ENCODE measurements around the gene SMIM35. TPM values are rescaled to one million over a fixed set of nuclear protein-coding genes. Genes with fewer than 3 reads are reported as not detected.

SMIM35 gene
- total RNA-seq, 4 donors from 2014 or later: not detected

- no peak overlapping the region for H3K4me3 ChIP-seq
- in situ Hi-C loops (cut with MboI; ENCODE audit: low pct_ligation_motif_present in 1 of 4, low pct_unique_long_range_greater_than_20kb in 1 of 4, low sequenced_read_pairs in 3 of 4): no loop called here
- intact Hi-C loops (cut with DNase I; ENCODE audit: low total_unique reads): no loop called here
- TF ChIP-seq EP300 (IDR thresholded peaks at IDR 0.05; ENCODE audit: low read depth) (no peak), POLR2AphosphoS5 (IDR thresholded peaks at IDR 0.05) (no peak)
- no peaks in the 10 kb centered on the region for H3K9me3 ChIP-seq
- H3K36me3 ChIP-seq: no peaks in the 10 kb centered on the region
- WGBS, 2 donors (ENCODE audit: low coverage in 1 of 2): 70 to 71% methylated on average over 2 of the region's 2 CpGs
- H3K27me3 ChIP-seq: no peaks in the 10 kb centered on the region
- H3K4me1 ChIP-seq: peaks cover 0 to 6% (median 2%) of the 10 kb centered on the region in 4 donors
- no peak overlapping the region for H3K27ac ChIP-seq
- no peak for DNase-seq
Measured at GRCh38 chr11:118106789-118107335, 20.1 kb upstream of the SMIM35 start.

GRCh38 chr11:118105657-118106305, 19.0 kb upstream of the SMIM35 start:
- intact Hi-C loops (cut with DNase I; ENCODE audit: low total_unique reads): no loop called here
- no peak for DNase-seq
- Histone ChIP-seq H3K4me3 (no peak overlapping the region), H3K9me3 (no peaks in the 10 kb centered on the region), H3K27me3 (no peaks in the 10 kb centered on the region), H3K36me3 (no peaks in the 10 kb centered on the region), H3K4me1 (no peaks in the 10 kb centered on the region), H3K27ac (no peak overlapping the region)
- 79% methylated on average over 4 of the region's 4 CpGs; no CpG with 5 or more reads in 1 of the 2 donors for WGBS, 2 donors (ENCODE audit: low coverage in 1 of 2)
- TF ChIP-seq CTCF (IDR thresholded peaks at IDR 0.05): no peak
- no peak for TF ChIP-seq POLR2AphosphoS5 (IDR thresholded peaks at IDR 0.05)
- no peak for TF ChIP-seq POLR2A (IDR thresholded peaks at IDR 0.05)
- no peak for TF ChIP-seq EP300 (IDR thresholded peaks at IDR 0.05; ENCODE audit: low read depth)
- in situ Hi-C loops (cut with MboI; ENCODE audit: low pct_ligation_motif_present in 1 of 4, low pct_unique_long_range_greater_than_20kb in 1 of 4, low sequenced_read_pairs in 3 of 4): no loop called here

- no peak for DNase-seq
- TF ChIP-seq POLR2A (IDR thresholded peaks at IDR 0.05) (no peak), CTCF (IDR thresholded peaks at IDR 0.05) (no peak), EP300 (IDR thresholded peaks at IDR 0.05; ENCODE audit: low read depth) (no peak), POLR2AphosphoS5 (IDR thresholded peaks at IDR 0.05) (no peak)
- Histone ChIP-seq H3K4me1 (no peaks in the 10 kb centered on the region), H3K27me3 (no peaks in the 10 kb centered on the region), H3K4me3 (no peak overlapping the region), H3K36me3 (no peaks in the 10 kb centered on the region), H3K9me3 (no peaks in the 10 kb centered on the region), H3K27ac (no peak overlapping the region)
- 91% methylated on average over 6 of the region's 6 CpGs; no CpG with 5 or more reads in 1 of the 2 donors for WGBS, 2 donors (ENCODE audit: low coverage in 1 of 2)
- intact Hi-C loops (cut with DNase I; ENCODE audit: low total_unique reads): no loop called here
- in situ Hi-C loops (cut with MboI; ENCODE audit: low pct_ligation_motif_present in 1 of 4, low pct_unique_long_range_greater_than_20kb in 1 of 4, low sequenced_read_pairs in 3 of 4): no loop called here
Measured at GRCh38 chr11:118104491-118104890, 17.7 kb upstream of the SMIM35 start.

GRCh38 chr11:118102721-118103261, 16.0 kb upstream of the SMIM35 start:
- 54 to 81% methylated on average over 3 to 13 of the region's 13 CpGs for WGBS, 2 donors (ENCODE audit: low coverage in 1 of 2)
- intact Hi-C loops (cut with DNase I; ENCODE audit: low total_unique reads) (no loop called here), in situ Hi-C loops (cut with MboI; ENCODE audit: low pct_ligation_motif_present in 1 of 4, low pct_unique_long_range_greater_than_20kb in 1 of 4, low sequenced_read_pairs in 3 of 4) (no loop called here)
- no peak overlapping the region for H3K4me3 ChIP-seq
- TF ChIP-seq CTCF (IDR thresholded peaks at IDR 0.05): no peak
- TF ChIP-seq POLR2A (IDR thresholded peaks at IDR 0.05): no peak
- no peak for TF ChIP-seq EP300 (IDR thresholded peaks at IDR 0.05; ENCODE audit: low read depth)
- TF ChIP-seq POLR2AphosphoS5 (IDR thresholded peaks at IDR 0.05): no peak
- no peaks in the 10 kb centered on the region for H3K4me1 ChIP-seq
- no peak overlapping the region for H3K27ac ChIP-seq
- H3K27me3 ChIP-seq: no peaks in the 10 kb centered on the region
- DNase-seq: no peak
- H3K9me3 ChIP-seq: no peaks in the 10 kb centered on the region
- H3K36me3 ChIP-seq: no peaks in the 10 kb centered on the region

All from transverse colon (tissue), 4 donors.